CD1c-positive myeloid dendritic cell (primary cell): ENCODE measurements around the gene POTEI.
"Not testable (repeated sequence)": the region's sequence is repeated elsewhere in the genome, so short reads cannot be mapped to it uniquely, and the experiment has no call there.

Source experiments
- DNase-seq: peaks from one replicate; pipeline ENCODE4 v3.0.0-alpha.2; 2016; ENCODE audit errors: extremely low spot score

Gene POTEI

DNA sequence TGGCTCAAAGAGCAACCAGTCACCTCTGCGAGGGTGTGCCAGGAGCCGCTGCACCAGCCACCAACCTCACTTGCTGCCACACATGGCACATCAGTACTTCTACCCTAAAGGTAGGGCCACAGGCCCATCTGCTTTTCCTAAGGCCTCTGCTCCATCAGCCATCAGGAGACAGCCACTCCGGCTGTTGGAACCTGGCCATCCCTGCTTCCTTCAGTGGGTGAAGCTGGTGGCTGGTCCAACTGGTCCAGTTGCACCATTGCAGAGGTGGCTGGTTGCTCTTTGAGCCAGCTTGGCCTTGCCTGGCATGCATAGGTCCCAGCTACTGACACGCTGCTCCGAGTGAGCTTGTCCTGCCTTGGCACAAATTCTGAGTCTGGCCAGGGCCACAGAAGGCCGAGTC lies 53.7 kb downstream of the POTEI start:
- DNase-seq: not testable (repeated sequence)

DNA sequence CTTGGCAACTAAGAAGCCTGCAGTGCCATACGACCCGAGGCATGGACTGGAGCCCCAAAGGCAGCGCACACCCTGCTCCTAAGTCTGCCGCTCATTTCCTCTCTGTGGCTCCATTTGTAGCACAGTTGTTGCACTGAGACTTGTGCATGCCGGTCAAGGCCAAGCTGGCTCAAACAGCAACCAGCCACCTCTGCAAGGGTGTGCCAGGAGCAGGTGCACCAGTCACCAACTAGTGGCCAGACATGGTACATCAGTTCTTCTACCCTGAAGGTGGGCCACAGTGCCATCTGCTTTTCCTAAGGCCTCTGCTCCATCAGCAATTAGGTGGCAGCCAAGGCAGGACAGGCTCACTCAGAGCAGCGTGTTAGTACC lies 54.4 kb downstream of the POTEI start:
- not testable (repeated sequence) for DNase-seq

DNA sequence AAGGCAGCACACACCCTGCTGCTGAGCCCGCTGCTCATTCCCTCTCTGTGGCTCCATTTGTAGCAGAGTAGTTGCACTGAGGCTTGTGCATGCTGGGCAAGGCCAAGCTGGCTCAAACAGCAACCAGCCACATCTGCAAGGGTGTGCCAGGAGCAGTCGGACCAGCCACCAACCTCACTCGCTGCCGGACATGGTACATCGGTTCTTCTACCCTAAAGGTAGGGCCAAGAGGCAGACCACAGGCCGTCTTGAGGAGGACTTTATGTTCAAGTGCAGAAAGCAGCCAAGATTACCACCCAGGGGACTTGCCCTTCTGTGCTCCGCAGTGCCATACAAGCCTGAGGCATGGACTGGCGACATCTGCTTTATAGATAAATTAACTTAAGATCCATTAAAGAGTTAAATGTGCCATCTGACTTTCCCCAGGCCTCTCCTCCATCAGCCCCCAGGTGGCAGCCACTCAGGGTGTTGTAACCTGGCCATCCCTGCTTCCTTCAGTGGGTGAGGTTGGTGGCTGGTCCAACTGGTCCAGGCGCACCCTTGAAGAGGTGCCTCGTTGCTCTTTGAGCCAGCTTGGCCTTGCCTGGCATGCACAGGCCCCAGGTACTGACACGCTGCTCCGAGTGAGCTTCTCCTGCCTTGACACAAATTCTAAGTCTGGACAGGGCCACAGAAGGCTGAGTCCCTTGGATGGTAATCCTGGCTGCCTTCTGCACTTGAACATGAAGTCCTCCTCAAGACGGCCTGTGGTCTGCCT lies 55.0 kb downstream of the POTEI start:
- not testable (repeated sequence) for DNase-seq

DNA sequence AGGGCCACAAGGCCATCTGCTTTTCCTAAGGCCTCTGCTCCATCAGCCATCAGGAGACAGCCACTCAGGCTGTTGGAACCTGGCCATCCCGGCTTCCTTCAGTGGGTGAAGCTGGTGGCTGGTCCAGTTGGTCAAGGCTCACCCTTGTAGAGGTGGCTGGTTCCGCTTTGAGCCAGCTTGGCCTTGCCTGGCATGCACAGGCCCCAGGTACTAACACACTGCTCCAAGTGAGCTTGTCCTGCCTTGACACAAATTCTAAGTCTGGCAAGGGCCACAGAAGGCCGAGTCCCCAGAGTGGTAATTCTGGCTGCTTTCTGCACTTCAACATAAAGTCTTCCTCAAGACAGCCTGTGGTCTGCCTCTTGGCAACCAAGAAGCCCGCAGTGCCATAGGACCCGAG lies 56.2 kb downstream of the POTEI start:
- not testable (repeated sequence) for DNase-seq

DNA sequence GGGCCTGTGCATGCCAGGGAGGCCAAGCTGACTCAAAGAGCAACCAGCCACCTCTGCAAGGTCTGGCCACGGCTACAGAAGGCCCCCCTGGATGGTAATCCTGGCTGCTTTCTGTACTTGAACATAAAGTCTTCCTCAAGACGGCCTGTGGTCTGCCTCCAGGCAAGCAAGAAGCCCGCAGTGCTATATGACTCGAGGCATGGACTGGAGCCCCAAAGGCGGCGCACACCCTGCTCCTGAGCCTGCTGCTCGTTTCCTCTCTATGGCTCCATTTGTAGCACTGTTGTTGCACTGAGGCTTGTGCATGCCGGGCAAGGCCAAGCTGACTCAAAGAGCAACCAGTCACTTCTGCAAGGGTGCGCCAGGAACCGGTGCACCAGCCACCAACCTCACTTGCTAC lies 57.3 kb downstream of the POTEI start:
- not testable (repeated sequence) for DNase-seq

DNA sequence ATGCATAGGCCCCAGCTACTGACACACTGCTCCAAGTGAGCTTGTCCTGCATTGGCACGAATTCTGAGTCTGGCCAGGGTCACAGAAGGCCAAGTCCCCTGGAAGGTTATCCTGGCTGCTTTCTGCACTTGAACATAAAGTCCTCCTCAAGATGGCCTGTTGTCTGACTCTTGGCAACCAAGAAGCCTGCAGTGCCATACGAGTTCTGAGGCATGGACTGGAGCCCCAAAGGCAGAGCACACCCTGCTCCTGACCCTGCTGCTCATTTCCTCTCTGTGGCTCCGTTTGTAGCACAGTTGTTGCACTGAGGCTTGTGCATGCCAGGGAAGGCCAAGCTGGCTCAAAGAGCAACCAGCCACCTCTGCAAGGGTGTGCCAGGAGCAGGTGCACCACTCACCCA lies 57.9 kb downstream of the POTEI start:
- DNase-seq: not testable (repeated sequence)

DNA sequence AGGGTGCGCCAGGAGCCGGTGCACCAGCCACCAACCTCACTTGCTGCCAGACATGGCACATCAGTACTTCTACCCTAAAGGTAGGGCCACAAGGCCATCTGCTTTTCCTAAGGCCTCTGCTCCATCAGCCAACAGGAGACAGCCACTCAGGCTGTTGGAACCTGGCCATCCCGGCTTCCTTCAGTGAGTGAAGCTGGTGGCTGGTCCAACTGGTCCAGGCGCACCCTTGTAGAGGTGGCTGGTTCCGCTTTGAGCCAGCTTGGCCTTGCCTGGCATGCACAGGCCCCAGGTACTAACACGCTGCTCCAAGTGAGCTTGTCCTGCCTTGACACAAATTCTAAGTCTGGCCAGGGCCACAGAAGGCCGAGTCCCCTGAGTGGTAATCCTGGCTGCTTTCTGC lies 58.8 kb downstream of the POTEI start:
- DNase-seq: not testable (repeated sequence)

DNA sequence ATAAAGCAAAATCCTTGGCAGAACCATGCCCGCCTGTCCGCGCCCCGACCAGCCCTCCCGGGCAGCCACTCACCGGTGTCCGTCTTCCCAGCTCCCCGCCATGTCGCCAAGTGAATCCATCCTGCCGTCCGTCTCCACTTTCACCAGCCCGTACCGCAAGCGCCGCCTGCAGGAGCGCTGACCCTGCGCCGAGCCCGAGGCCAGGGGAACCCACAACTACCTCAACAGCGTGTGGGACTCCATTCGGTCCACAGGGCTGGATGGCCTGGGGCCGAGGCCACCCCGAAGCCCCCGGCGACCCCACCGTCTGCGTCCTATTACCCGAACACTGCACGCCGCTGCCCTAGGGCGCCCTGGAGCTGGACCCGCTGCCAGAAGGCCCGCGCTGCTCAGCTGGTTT lies 81.5 kb downstream of the POTEI start:
- peak; percentile 35 for DNase-seq

DNA sequence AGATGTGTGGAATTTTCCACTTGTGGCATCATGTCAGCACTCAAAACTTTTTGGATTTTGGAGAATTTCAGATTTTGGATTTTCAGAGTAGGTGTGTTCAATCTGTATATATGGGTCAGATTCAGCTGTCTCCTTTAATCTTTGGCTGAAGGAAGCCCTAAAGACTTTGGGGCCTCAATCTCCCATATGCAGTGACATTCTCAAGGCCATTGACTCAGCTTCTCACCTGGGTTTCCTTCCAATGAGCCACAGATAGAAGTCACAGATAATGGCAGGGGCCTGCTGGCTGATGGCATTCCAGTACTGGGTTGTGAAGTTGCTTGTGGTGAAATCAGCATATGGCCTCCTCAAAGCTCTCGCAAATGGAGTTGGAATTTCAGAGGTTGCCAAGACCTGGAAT lies 90.3 kb downstream of the POTEI start:
- DNase-seq: not testable (repeated sequence)

DNA sequence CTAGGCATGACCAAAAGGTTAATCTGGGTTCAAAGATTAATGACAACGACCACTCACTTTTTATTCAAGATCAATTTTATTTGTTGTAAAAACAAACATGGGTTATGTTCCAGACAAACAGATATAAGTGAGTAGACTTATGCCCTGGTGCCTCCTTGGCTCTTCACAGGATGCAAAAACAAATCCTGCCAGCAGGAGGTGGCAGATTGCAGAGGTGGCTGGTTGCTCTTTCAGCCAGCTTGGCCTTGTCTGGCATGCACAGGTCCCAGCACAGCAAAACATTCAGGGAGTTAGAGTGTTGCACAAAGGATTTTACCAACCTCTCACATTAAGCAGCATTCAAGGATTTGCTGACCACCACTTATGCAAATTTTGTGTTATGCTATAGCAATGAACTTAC lies 92.4 kb downstream of the POTEI start:
- DNase-seq: not testable (repeated sequence)
